ENCODE data around the gene TLR10. TPM values are rescaled to one million over a fixed set of nuclear protein-coding genes. Genes with fewer than 3 reads are reported as not detected.

The TLR10 gene
- total and polyA plus RNA-seq, 2 donors (not counting 3 experiments of a cell fraction or from before 2014, with no cell fraction given): not detected

GRCh38 chr4:38728631-38729141 lies 54.1 kb downstream of the TLR10 start:
- H3K27me3 ChIP-seq (ENCODE audit: control insufficient read depth in 2 of 2, insufficient read depth in 2 of 2, low read length in 2 of 2): no peaks in the 10 kb centered on the region
- no peak for DNase-seq (ENCODE audit: low read depth, low spot score)
- H3K79me2 ChIP-seq (ENCODE audit: control insufficient read depth, insufficient read depth, low read length): no peaks in the 10 kb centered on the region
- POLR2A ChIA-PET: no interaction called here
- TF ChIP-seq CTCF (IDR thresholded peaks at IDR 0.05; ENCODE audit: extremely low read depth in 1 of 2, insufficient read depth in 1 of 2, low read depth in 1 of 2, low read length in 2 of 2) (no peak), FOS (IDR thresholded peaks at IDR 0.05; ENCODE audit: borderline replicate concordance, insufficient read depth, low read length) (no peak), POLR2A (IDR thresholded peaks at IDR 0.05; ENCODE audit: low read depth, low read length) (no peak), MYC (IDR thresholded peaks at IDR 0.05; ENCODE audit: low read depth, low read length) (no peak), JUN (IDR thresholded peaks at IDR 0.05; ENCODE audit: borderline replicate concordance, insufficient read depth, insufficient read length, low read depth) (no peak), MAX (IDR thresholded peaks at IDR 0.05; ENCODE audit: insufficient read depth, insufficient read length) (no peak), POLR2AphosphoS5 (IDR thresholded peaks at IDR 0.05; ENCODE audit: insufficient read depth, low read depth, low read length) (no peak), GATA2 (IDR thresholded peaks at IDR 0.05; ENCODE audit: insufficient read depth, insufficient read length, low read depth, low read length) (no peak), EZH2 (IDR thresholded peaks at IDR 0.05; ENCODE audit: borderline replicate concordance, low read depth, low read length, severe bottlenecking) (no peak)
- CTCF ChIA-PET: interaction anchor here (1.7 to 6.8 kb wide), 4 partner anchors 54 to 660 kb away, joined by 6 to 104 read pairs (median 9); no protein-coding TSS in a partner anchor
- H3K4me3 ChIP-seq (replicated peaks in 1 of 3; ENCODE audit: insufficient read depth in 1 of 3, low read depth in 1 of 3, low read length in 3 of 3): no peak overlapping the region
- H3K9me1 ChIP-seq (replicated peaks; ENCODE audit: control insufficient read depth, extremely low read depth, insufficient read depth, low read length): no peaks in the 10 kb centered on the region
- no peak overlapping the region for H3K27ac ChIP-seq (ENCODE audit: insufficient read depth, low read depth, low read length)
- no peak overlapping the region for H3K9ac ChIP-seq (replicated peaks; ENCODE audit: extremely low read depth, insufficient read depth, low read length)
- H3K9me3 ChIP-seq (replicated peaks; ENCODE audit: control insufficient read depth, insufficient read depth, low read length): no peaks in the 10 kb centered on the region
- dilution Hi-C loops (cut with MboI; ENCODE audit: extremely low pct_ligation_motif_present, low sequenced_read_pairs): no loop called here
- intact Hi-C loops (cut with micrococcal nuclease): no loop called here
- no peak overlapping the region for H3K4me2 ChIP-seq (ENCODE audit: insufficient read depth, low read length)
- H3K36me3 ChIP-seq (ENCODE audit: control insufficient read depth in 2 of 2, extremely low read depth in 1 of 2, insufficient read depth in 2 of 2, low read length in 2 of 2): no peaks in the 10 kb centered on the region
- BruUV-seq (replicated peaks): no TSS peak
- no peak for FAIRE-seq
- peaks cover 6% of the 10 kb centered on the region for H3K4me1 ChIP-seq (ENCODE audit: control insufficient read depth, extremely low read depth, insufficient read depth, low read length)
- H2AFZ ChIP-seq (ENCODE audit: low read depth, low read length): no peak overlapping the region
- no peaks in the 10 kb centered on the region for H4K20me1 ChIP-seq (replicated peaks; ENCODE audit: control insufficient read depth, extremely low read depth, insufficient read depth, low read length)

Data from endothelial cell of umbilical vein (primary cell).